Tibial artery (tissue), 4 donors: Measurements from ENCODE around the gene DVL1.

Experiments used
- DNase-seq, 2 donors: peaks; one replicate each; pipeline ENCODE4 v3.0.0-alpha.2; 2019
- H3K27ac ChIP-seq, 2 donors: fragments of 200-600 bp; sonication (generic) in 1 of 2; 1 replicate in 1 of 2; 2 replicates in 1 of 2; pipeline ENCODE4 v1.5.1; 2018 to 2019; ENCODE audit warnings: mild to moderate bottlenecking in 1 of 2
- H3K27me3 ChIP-seq, 2 donors: fragments of 200-600 bp; sonication (generic) in 1 of 2; one replicate each; pipeline versions ENCODE4 v1.5.1 to v1.6.0; 2016 to 2019
- H3K36me3 ChIP-seq, 3 donors: fragments of 200-600 bp; sonication (generic) in 2 of 3; one replicate each; pipeline ENCODE4 v1.5.1; 2016 to 2019; ENCODE audit warnings: mild to moderate bottlenecking in 2 of 3
- H3K4me1 ChIP-seq, 4 donors: fragments of 200-600 bp; sonication (generic) in 2 of 4; 1 replicate in 3 of 4; 2 replicates in 1 of 4; pipeline ENCODE4 v1.5.1; 2016 to 2019
- H3K4me3 ChIP-seq, 2 donors: fragments of 200-600 bp; sonication (generic) in 1 of 2; 1 replicate in 1 of 2; 2 replicates in 1 of 2; pipeline ENCODE4 v1.5.1; 2018 to 2019; ENCODE audit warnings: mild to moderate bottlenecking in 2 of 2
- H3K9me3 ChIP-seq, 3 donors: fragments of 200-600 bp; sonication (generic) in 1 of 3; one replicate each; pipeline ENCODE4 v1.5.1; 2016 to 2019
- intact Hi-C: fragments of 100-400 bp; cut with DNase I; formaldehyde crosslinking; loops from one replicate; pipeline ENCODE4 v1.15.0; 2023; ENCODE audit warnings: low total_unique reads
- TF ChIP-seq, protein P1 (sequence below), 2 experiments: fragments of 200-600 bp in 1 of 2; fragments of 450-650 bp in 1 of 2; IDR thresholded peaks; one replicate each; pipeline ENCODE4 v1.5.1; 2017 to 2019; ENCODE audit warnings: antibody characterized with exemption in 2 of 2, mild to moderate bottlenecking in 1 of 2, moderate library complexity in 1 of 2

DVL1 gene

DNA sequence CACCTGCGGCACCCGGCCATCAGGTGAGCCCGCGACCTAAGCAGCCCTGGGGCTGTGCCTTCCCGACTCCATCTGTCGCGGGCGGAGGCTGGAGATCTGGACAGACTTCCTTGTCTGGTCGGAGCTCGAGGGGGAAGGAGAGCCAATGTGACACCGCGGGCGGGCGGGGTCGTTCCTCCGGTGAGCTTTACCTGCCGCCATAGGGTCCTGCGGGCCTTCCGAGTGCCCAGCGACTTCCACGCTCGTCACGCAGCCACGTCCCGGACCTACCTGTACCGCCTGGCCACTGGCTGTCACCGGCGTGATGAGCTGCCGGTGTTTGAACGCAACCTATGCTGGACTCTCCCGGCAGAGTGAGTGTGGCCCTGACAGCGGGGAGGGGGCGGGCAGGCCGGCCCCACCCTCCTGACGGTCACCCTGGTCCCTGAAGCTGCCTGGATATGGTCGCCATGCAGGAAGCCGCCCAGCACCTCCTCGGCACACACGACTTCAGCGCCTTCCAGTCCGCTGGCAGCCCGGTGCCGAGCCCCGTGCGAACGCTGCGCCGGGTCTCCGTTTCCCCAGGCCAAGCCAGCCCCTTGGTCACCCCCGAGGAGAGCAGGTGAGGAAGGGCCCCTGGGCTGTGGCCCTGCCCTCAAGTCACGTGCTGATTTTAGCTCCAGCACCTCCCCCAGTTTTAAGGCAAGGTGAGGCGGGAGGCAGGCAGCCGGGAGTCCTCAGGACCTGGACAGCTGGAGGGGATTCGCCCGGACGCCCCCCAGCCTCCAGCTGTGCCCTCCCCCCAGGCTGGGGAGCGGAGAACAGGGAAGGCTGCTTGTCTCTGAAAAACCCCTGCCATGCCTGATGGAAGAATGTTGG is 39.7 kb downstream of the DVL1 start:
- H3K4me3 ChIP-seq, result peak overlapping the region; percentile 80 to 94
- intact Hi-C loops, result no loop called here
- TF ChIP-seq, protein P1, sequence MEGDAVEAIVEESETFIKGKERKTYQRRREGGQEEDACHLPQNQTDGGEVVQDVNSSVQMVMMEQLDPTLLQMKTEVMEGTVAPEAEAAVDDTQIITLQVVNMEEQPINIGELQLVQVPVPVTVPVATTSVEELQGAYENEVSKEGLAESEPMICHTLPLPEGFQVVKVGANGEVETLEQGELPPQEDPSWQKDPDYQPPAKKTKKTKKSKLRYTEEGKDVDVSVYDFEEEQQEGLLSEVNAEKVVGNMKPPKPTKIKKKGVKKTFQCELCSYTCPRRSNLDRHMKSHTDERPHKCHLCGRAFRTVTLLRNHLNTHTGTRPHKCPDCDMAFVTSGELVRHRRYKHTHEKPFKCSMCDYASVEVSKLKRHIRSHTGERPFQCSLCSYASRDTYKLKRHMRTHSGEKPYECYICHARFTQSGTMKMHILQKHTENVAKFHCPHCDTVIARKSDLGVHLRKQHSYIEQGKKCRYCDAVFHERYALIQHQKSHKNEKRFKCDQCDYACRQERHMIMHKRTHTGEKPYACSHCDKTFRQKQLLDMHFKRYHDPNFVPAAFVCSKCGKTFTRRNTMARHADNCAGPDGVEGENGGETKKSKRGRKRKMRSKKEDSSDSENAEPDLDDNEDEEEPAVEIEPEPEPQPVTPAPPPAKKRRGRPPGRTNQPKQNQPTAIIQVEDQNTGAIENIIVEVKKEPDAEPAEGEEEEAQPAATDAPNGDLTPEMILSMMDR (IDR thresholded peaks at IDR 0.05), result no peak
- H3K27me3 ChIP-seq, result no peaks in the 10 kb centered on the region
- no peaks in the 10 kb centered on the region for H3K9me3 ChIP-seq
- peak; percentile 44 to 78 for DNase-seq
- H3K4me1 ChIP-seq, result peaks cover 0 to 48% (median 42%) of the 10 kb centered on the region in 4 donors
- H3K27ac ChIP-seq, result peak overlapping the region; percentile 92 to 97
- peaks cover 30 to 41% (median 39%) of the 10 kb centered on the region in 3 donors for H3K36me3 ChIP-seq

DNA sequence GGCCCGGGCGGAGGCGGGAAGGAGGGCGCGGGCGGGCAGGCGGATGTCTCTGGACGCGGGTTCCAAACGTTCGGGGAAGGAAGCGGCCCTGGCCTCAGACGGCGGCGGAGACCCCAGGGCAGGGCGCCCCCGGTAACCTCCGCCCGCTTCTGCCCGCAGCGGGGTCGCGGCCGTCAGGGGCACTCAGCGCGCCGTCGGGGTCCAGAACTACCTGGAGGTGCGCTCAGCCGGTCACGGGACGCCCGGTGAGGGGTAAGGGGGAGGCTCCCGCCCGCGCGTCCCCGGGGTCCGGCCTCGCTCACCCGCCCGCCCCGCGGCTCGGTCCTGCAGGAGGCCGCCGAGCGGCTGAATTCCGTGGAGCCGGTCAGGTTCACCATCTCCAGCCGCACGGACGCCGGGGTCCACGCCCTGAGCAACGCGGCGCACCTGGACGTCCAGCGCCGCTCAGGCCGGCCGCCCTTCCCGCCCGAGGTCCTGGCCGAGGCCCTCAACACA is 40.4 kb downstream of the DVL1 start:
- H3K9me3 ChIP-seq, result no peaks in the 10 kb centered on the region
- H3K36me3 ChIP-seq, result peaks cover 26 to 34% (median 33%) of the 10 kb centered on the region in 3 donors
- intact Hi-C loops, result no loop called here
- TF ChIP-seq, protein P1 (IDR thresholded peaks at IDR 0.05), result no peak
- H3K4me1 ChIP-seq, result peaks cover 0 to 55% (median 48%) of the 10 kb centered on the region in 4 donors
- H3K27me3 ChIP-seq, result no peaks in the 10 kb centered on the region
- DNase-seq, result no peak
- peak overlapping the region; percentile 80 to 94 for H3K4me3 ChIP-seq
- H3K27ac ChIP-seq, result peak overlapping the region; percentile 92 to 97

DNA sequence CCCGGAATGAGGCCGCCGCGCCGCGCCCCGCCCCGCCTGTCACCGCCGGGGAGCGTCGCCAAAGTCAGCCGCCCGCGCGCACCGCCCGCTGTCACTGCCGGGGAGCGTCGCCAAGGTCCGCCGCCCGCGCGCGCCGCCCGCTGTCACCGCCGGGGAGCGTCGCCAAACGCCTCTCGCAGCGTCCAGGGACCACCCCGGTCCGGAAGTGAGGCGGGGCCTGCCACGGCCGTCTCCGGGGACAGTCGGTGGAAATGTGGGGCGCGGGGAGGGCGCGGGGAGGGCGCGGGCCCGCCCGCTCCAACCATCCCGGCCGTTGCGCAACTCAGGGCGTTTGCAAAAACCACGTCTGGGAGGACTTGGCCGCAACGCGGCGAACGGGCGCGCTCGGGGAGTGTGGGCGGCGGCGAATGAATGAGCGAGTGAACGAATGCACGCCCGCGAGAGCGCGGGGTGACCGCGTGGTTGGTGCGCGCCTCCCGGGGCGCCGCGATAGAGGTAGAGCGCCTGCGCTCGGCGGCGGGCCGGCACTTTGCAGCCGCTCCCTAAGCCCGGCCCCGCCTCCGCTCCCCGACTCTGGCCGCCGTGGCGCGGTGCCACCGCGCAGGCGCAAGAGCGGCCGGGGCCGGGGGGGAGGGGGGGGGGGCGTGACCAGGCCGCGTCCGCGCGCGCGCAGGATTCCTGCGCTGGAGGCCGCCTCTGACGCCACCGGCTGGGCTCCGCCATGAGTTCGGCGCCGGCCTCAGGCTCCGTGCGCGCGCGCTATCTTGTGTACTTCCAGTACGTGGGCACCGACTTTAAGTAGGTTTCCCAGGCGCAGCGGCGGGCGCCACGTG is 41.1 kb downstream of the DVL1 start, which contains the start of the genes ACAP3 and PUSL1:
ACAP3 (minus strand) TSS at position 8 of the 833 bp plus-strand sequence. CDS start 115 bp downstream, outside the sequence.
PUSL1 (plus strand) TSS at position 675 of the 833 bp plus-strand sequence; CDS start at position 722, 47 bp downstream.
- Histone ChIP-seq H3K9me3 (no peaks in the 10 kb centered on the region), H3K27ac (peak within 1 kb of the TSS; percentile 92 to 97), H3K27me3 (no peaks in the 10 kb centered on the region), H3K4me3 (peak within 1 kb of the TSS; percentile 80 to 94), H3K4me1 (peaks cover 0 to 58% (median 49%) of the 10 kb centered on the region in 4 donors), H3K36me3 (peaks cover 19 to 27% (median 26%) of the 10 kb centered on the region in 3 donors)
- TF ChIP-seq, protein P1 (IDR thresholded peaks at IDR 0.05), result peak in 1 of 2 experiments; percentile 7
- peak; percentile 91 to 95 for DNase-seq
- intact Hi-C loops, result no loop called here

DNA sequence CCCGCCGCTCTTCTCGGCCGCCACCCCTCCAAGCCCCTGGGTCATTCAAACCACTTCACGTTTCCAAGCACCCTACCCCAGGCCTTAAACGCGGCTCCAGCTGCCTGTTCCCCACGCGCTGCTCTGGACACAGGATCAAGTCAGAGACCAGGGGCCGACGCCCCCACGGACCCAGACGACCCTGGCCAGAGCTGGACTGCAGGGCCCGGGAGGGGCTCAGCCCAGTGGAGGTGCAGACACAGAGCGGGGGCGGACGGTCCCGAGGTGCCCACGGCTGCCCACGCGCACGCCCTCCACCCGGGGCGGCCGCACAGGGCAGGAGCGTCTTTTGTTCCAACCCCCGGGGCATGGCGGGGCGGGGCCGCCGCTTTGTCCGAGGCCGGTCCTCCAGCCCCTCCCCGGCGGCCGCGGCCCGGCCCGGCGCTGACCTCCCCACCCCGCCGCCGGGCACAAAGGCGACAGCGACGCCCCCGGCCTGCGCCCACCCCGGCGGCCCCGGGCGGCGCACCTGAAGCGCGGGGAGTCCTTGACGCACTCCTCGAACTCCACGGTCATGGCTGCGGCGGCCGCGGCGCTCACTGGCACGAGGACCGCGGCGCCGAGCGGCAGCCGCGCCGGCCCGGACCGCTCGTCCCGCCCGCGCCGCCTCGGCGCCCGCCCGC is 41.8 kb downstream of the DVL1 start:
- Histone ChIP-seq H3K36me3 (peaks cover 12 to 20% (median 19%) of the 10 kb centered on the region in 3 donors), H3K27ac (peak overlapping the region; percentile 92 to 97), H3K4me3 (peak overlapping the region; percentile 80 to 94), H3K9me3 (no peaks in the 10 kb centered on the region), H3K27me3 (no peaks in the 10 kb centered on the region), H3K4me1 (peaks cover 0 to 58% (median 49%) of the 10 kb centered on the region in 4 donors)
- intact Hi-C loops, result no loop called here
- TF ChIP-seq, protein P1 (IDR thresholded peaks at IDR 0.05), result no peak
- DNase-seq, result peak in 1 of 2 donors; percentile 37
